ENCODE data around the gene DENND5B.
"Not testable (repeated sequence)": the region's sequence is repeated elsewhere in the genome, so short reads cannot be mapped to it uniquely, and the experiment has no call there.

The DENND5B gene

DNA sequence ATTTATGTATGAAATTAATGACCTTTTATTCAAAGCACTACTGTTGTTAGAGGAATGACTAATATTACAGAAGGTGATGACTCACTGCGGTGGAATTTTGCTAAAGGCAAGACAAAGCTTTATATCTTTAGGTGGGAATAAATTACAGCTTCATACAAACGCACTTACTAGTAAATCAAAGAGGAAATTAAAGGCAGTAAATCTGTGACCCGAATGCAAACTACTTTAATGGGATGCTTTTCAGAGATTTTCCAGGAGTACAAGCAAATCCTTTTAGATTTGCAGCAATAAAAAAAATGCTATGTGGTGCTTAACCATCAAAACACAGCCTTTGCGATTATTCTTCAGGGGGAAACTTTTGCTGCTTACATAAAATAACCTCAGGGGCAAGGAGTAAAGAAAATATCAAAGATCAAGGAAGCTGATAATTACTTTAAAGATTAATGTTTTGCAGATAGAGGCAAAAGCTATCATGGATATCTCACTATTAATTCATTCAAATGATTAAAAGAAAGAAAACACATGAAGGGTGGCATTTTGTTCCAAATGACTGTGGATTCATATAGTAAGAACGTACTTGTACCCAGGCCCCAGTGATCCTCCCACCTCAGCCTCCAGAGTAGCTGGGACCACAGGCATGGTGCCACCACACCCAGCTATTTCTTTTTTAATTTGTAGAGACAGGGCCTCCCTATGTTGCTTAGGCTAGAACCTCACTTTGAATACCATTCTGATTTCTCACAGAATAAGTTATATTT, 98.9 kb downstream of the DENND5B start:
- no peak overlapping the region for H3K4me3 Mint-ChIP-seq
- peaks cover 2% of the 10 kb centered on the region for H3K4me1 Mint-ChIP-seq (ENCODE audit: low read depth)
- H3K27ac Mint-ChIP-seq = no peak overlapping the region
- no peaks in the 10 kb centered on the region for H3K36me3 Mint-ChIP-seq (ENCODE audit: low read depth)
- no peak for DNase-seq
- H3K9me3 Mint-ChIP-seq = no peaks in the 10 kb centered on the region
- H3K27me3 Mint-ChIP-seq = peaks cover 17% of the 10 kb centered on the region

GRCh38 chr12:31491241-31491794, 99.6 kb downstream of the DENND5B start:
- Mint-ChIP-seq H3K36me3 (ENCODE audit: low read depth) (no peaks in the 10 kb centered on the region), H3K27me3 (peaks cover 15% of the 10 kb centered on the region), H3K27ac (no peak overlapping the region), H3K4me1 (ENCODE audit: low read depth) (peaks cover 2% of the 10 kb centered on the region), H3K9me3 (no peaks in the 10 kb centered on the region), H3K4me3 (no peak overlapping the region)
- DNase-seq = no peak

DNA sequence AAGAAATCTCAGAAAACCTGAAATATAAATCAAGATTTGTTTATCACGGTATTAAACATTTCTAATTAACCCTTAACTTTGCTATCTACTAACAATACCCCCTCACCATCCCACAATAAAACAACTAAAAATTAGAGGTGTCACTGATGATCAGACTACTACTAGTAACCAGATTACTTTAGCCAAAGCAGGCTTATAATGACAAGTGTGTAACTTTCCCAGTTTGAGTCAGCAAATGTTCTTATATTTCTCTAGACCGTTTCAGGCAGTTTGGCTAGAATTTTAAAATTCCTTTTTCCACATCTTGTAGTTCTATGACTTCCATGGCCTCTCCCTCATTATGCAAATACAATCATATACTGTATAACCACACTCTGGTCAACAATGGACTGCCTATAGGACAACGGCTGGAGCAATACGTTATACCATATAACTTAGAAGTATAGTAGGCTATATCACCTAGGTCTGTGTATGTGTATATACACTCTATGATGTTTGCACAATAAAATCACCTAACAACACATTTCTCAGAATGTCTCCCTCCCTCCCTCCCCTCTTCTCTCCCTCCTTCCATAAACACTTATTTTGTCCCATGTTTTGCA, 102.1 kb downstream of the DENND5B start:
- Mint-ChIP-seq H3K27me3 (peaks cover 8% of the 10 kb centered on the region), H3K4me1 (ENCODE audit: low read depth) (no peaks in the 10 kb centered on the region), H3K27ac (no peak overlapping the region), H3K4me3 (no peak overlapping the region), H3K9me3 (no peaks in the 10 kb centered on the region), H3K36me3 (ENCODE audit: low read depth) (no peaks in the 10 kb centered on the region)
- DNase-seq = no peak

GRCh38 chr12:31485571-31485970, 105.4 kb downstream of the DENND5B start:
- Mint-ChIP-seq H3K9me3 (no peaks in the 10 kb centered on the region), H3K27ac (no peak overlapping the region), H3K36me3 (ENCODE audit: low read depth) (no peaks in the 10 kb centered on the region), H3K4me3 (no peak overlapping the region), H3K27me3 (peaks cover 5% of the 10 kb centered on the region), H3K4me1 (ENCODE audit: low read depth) (no peaks in the 10 kb centered on the region)
- DNase-seq = no peak

DNA sequence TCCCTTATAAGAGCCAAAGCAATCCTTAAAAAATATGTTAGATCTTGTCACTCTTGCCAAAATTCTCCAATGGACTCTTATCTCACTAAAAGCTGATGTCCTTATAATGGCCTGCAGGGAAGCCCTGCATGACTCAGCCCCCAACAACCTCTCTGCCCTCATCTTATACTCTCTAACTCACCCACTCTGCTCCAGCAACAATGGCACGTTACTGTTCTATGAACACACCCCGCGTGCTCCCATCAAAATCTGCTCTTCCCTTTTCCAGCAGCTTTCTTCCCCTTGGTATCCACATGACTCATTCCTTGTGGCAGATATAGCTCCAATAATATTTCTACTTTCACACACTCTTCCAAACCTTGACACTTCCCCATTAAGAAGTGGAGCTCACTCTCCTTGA, 108.1 kb downstream of the DENND5B start:
- Mint-ChIP-seq H3K4me3 (no peak overlapping the region), H3K9me3 (no peaks in the 10 kb centered on the region), H3K27me3 (no peaks in the 10 kb centered on the region), H3K36me3 (ENCODE audit: low read depth) (no peaks in the 10 kb centered on the region), H3K4me1 (ENCODE audit: low read depth) (no peaks in the 10 kb centered on the region), H3K27ac (no peak overlapping the region)
- no peak for DNase-seq

GRCh38 chr12:31481415-31481814, 109.5 kb downstream of the DENND5B start:
- H3K27me3 Mint-ChIP-seq = no peaks in the 10 kb centered on the region
- no peaks in the 10 kb centered on the region for H3K36me3 Mint-ChIP-seq (ENCODE audit: low read depth)
- H3K4me3 Mint-ChIP-seq = no peak overlapping the region
- no peaks in the 10 kb centered on the region for H3K4me1 Mint-ChIP-seq (ENCODE audit: low read depth)
- no peaks in the 10 kb centered on the region for H3K9me3 Mint-ChIP-seq
- DNase-seq = no peak
- no peak overlapping the region for H3K27ac Mint-ChIP-seq

GRCh38 chr12:31479516-31480210, 111.3 kb downstream of the DENND5B start:
- Mint-ChIP-seq H3K36me3 (ENCODE audit: low read depth) (no peaks in the 10 kb centered on the region), H3K4me1 (ENCODE audit: low read depth) (no peaks in the 10 kb centered on the region), H3K9me3 (no peaks in the 10 kb centered on the region), H3K4me3 (no peak overlapping the region), H3K27me3 (no peaks in the 10 kb centered on the region), H3K27ac (no peak overlapping the region)
- DNase-seq = no peak

- Mint-ChIP-seq H3K36me3 (ENCODE audit: low read depth) (no peaks in the 10 kb centered on the region), H3K9me3 (no peaks in the 10 kb centered on the region), H3K27me3 (peaks cover 3% of the 10 kb centered on the region), H3K27ac (no peak overlapping the region), H3K4me3 (no peak overlapping the region), H3K4me1 (ENCODE audit: low read depth) (no peaks in the 10 kb centered on the region)
- no peak for DNase-seq
Observed at GRCh38 chr12:31478898-31479297, 112.0 kb downstream of the DENND5B start.

- Mint-ChIP-seq H3K27ac (no peak overlapping the region), H3K27me3 (peaks cover 3% of the 10 kb centered on the region)
Observed at GRCh38 chr12:31478425-31478824, 112.5 kb downstream of the DENND5B start.

DNA sequence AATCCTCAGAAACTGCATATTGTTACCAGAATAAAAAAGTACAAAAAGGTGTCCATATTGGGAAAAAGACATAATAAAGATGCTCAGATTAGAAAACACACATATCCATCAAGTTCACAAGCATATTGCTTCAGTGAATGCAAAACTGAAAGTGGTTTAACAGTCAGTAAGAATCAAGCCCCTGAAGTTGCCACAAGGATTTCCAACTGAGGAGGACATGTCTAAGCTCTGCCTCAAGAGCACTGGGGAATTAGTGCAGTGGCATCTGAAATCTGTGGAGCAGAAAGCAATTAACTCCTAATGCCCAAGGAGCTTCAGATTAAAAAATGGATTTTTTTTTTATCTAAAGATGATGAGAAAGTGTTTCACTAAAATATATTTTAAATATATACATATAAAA, 113.2 kb downstream of the DENND5B start:
- H3K9me3 Mint-ChIP-seq = no peaks in the 10 kb centered on the region
- H3K36me3 Mint-ChIP-seq (ENCODE audit: low read depth) = no peaks in the 10 kb centered on the region
- H3K27me3 Mint-ChIP-seq = peaks cover 3% of the 10 kb centered on the region
- H3K4me1 Mint-ChIP-seq (ENCODE audit: low read depth) = no peaks in the 10 kb centered on the region
- DNase-seq = no peak
- no peak overlapping the region for H3K4me3 Mint-ChIP-seq
- no peak overlapping the region for H3K27ac Mint-ChIP-seq

More at GRCh38 chr12:31478425-31478824, 112.5 kb downstream of the DENND5B start:
- no peaks in the 10 kb centered on the region for H3K9me3 Mint-ChIP-seq
- no peak overlapping the region for H3K4me3 Mint-ChIP-seq
- no peak for DNase-seq
- H3K36me3 Mint-ChIP-seq (ENCODE audit: low read depth) = no peaks in the 10 kb centered on the region
- no peaks in the 10 kb centered on the region for H3K4me1 Mint-ChIP-seq (ENCODE audit: low read depth)

- Mint-ChIP-seq H3K9me3 (no peaks in the 10 kb centered on the region), H3K4me1 (ENCODE audit: low read depth) (no peaks in the 10 kb centered on the region), H3K36me3 (ENCODE audit: low read depth) (no peaks in the 10 kb centered on the region), H3K4me3 (no peak overlapping the region), H3K27me3 (peaks cover 3% of the 10 kb centered on the region), H3K27ac (no peak overlapping the region)
- no peak for DNase-seq
Observed at GRCh38 chr12:31476437-31476836, 114.5 kb downstream of the DENND5B start.

DNA sequence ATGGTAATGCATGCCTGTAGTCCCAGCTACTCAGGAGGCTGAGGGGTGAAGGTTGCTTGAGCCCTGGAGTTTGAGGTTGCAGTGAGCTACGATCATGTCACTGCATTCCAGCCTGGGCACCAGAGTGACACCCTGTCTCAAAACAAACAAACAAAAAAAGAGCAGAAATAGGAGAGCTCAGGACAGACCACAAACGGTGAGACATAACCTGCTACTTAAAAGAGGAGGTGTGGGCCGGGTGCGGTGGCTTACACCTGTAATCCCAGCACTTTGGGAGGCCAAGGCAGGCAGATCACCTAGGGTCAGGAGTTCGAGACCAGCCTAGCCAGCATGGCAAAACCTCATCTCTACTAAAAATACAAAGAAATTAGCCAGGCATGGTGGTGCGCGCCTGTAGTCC, 115.3 kb downstream of the DENND5B start:
- H3K4me1 Mint-ChIP-seq (ENCODE audit: low read depth); H3K36me3 Mint-ChIP-seq (ENCODE audit: low read depth); H3K9me3 Mint-ChIP-seq; H3K4me3 Mint-ChIP-seq; H3K27ac Mint-ChIP-seq; H3K27me3 Mint-ChIP-seq; DNase-seq: not testable (repeated sequence)

GRCh38 chr12:31474751-31475150, 116.2 kb downstream of the DENND5B start:
- no peak for DNase-seq
- H3K4me1 Mint-ChIP-seq (ENCODE audit: low read depth) = no peaks in the 10 kb centered on the region
- H3K9me3 Mint-ChIP-seq = no peaks in the 10 kb centered on the region
- peaks cover 3% of the 10 kb centered on the region for H3K27me3 Mint-ChIP-seq
- no peak overlapping the region for H3K4me3 Mint-ChIP-seq
- no peaks in the 10 kb centered on the region for H3K36me3 Mint-ChIP-seq (ENCODE audit: low read depth)
- H3K27ac Mint-ChIP-seq = no peak overlapping the region

- Mint-ChIP-seq H3K4me1 (ENCODE audit: low read depth) (no peaks in the 10 kb centered on the region), H3K36me3 (ENCODE audit: low read depth) (no peaks in the 10 kb centered on the region), H3K27ac (no peak overlapping the region), H3K9me3 (no peaks in the 10 kb centered on the region), H3K4me3 (no peak overlapping the region), H3K27me3 (peaks cover 3% of the 10 kb centered on the region)
- DNase-seq = no peak
Observed at GRCh38 chr12:31471823-31472222, 119.1 kb downstream of the DENND5B start.

- no peak overlapping the region for H3K27ac Mint-ChIP-seq
- peaks cover 3% of the 10 kb centered on the region for H3K27me3 Mint-ChIP-seq
- H3K4me3 Mint-ChIP-seq = no peak overlapping the region
- DNase-seq = no peak
- H3K9me3 Mint-ChIP-seq = no peaks in the 10 kb centered on the region
- H3K36me3 Mint-ChIP-seq (ENCODE audit: low read depth) = no peaks in the 10 kb centered on the region
- no peaks in the 10 kb centered on the region for H3K4me1 Mint-ChIP-seq (ENCODE audit: low read depth)
Observed at GRCh38 chr12:31471051-31471450, 119.9 kb downstream of the DENND5B start.
